Liver (tissue), 9 donors: ENCODE results near the gene SURF1. TPM values are rescaled to one million over a fixed set of nuclear protein-coding genes. Genes with fewer than 3 reads are reported as not detected.

ENCODE experiments used
- DNase-seq: peaks from one replicate; pipeline ENCODE4 v3.0.0-alpha.2; 2017; ENCODE audit warnings: low spot score
- H3K27ac ChIP-seq, 2 donors: one replicate each; pipeline ENCODE4 v1.7.0; 2013; ENCODE audit warnings: inconsistent platforms in 2 of 2, low read length in 2 of 2, control low read depth in 1 of 2, low read depth in 1 of 2, mild to moderate bottlenecking in 1 of 2
- H3K27me3 ChIP-seq, 4 donors: one replicate each; pipeline versions ENCODE4 v1.6.1 to v1.7.0; 2013; ENCODE audit warnings: low read length in 3 of 4, inconsistent platforms in 1 of 4, mild to moderate bottlenecking in 1 of 4, moderate library complexity in 1 of 4; ENCODE audit not compliant: control insufficient read depth in 4 of 4, insufficient read depth in 4 of 4
- H3K36me3 ChIP-seq, 4 donors: one replicate each; pipeline versions ENCODE4 v1.6.1 to v1.7.0; 2013; ENCODE audit warnings: low read length in 3 of 4, mild to moderate bottlenecking in 3 of 4, low read depth in 1 of 4, moderate library complexity in 1 of 4; ENCODE audit not compliant: control insufficient read depth in 4 of 4, insufficient read depth in 3 of 4
- H3K4me1 ChIP-seq, 4 donors: one replicate each; pipeline versions ENCODE4 v1.6.1 to v1.7.0; 2013; ENCODE audit warnings: low read length in 3 of 4, mild to moderate bottlenecking in 3 of 4, moderate library complexity in 1 of 4; ENCODE audit not compliant: control insufficient read depth in 4 of 4, insufficient read depth in 4 of 4
- H3K4me3 ChIP-seq, 3 donors: one replicate each; pipeline versions ENCODE4 v1.6.1 to v1.7.0; 2013; ENCODE audit warnings: low read length in 3 of 3, control low read depth in 1 of 3, low read depth in 1 of 3, mild to moderate bottlenecking in 1 of 3
- H3K9ac ChIP-seq, 2 donors: one replicate each; pipeline ENCODE4 v1.7.0; 2013; ENCODE audit warnings: low read length in 2 of 2, mild to moderate bottlenecking in 2 of 2, moderate library complexity in 2 of 2, control low read depth in 1 of 2, low read depth in 1 of 2
- H3K9me3 ChIP-seq, 4 donors: one replicate each; pipeline versions ENCODE4 v1.6.1 to v1.7.0; 2013; ENCODE audit warnings: low read length in 3 of 4; ENCODE audit not compliant: control insufficient read depth in 4 of 4
- EGR1 ChIP-seq, 2 donors: IDR thresholded peaks; 2 replicates each; pipeline ENCODE4 v1.6.1; 2016 to 2018; ENCODE audit warnings: antibody characterized with exemption in 2 of 2, low read depth in 2 of 2
- FOXA1 ChIP-seq: IDR thresholded peaks from 2 replicates; pipeline ENCODE4 v1.6.1; 2016; ENCODE audit warnings: antibody characterized with exemption
- FOXA2 ChIP-seq: IDR thresholded peaks from 2 replicates; pipeline ENCODE4 v1.6.1; 2016; ENCODE audit warnings: antibody characterized with exemption
- HNF4A ChIP-seq, 2 donors: conservative IDR thresholded peaks; 2 replicates each; pipeline ENCODE4 v1.6.1; 2016; ENCODE audit warnings: antibody characterized with exemption in 2 of 2, mild to moderate bottlenecking in 2 of 2
- JUND ChIP-seq, 2 donors: IDR thresholded peaks; 2 replicates each; pipeline ENCODE4 v1.6.1; 2016; ENCODE audit warnings: antibody characterized with exemption in 2 of 2
- NR2F2 ChIP-seq: IDR thresholded peaks from 2 replicates; pipeline ENCODE4 v1.6.1; 2016; ENCODE audit warnings: antibody characterized with exemption
- RAD21 ChIP-seq, 2 donors: IDR thresholded peaks; 2 replicates each; pipeline ENCODE4 v1.6.1; 2016; ENCODE audit warnings: antibody characterized with exemption in 2 of 2, mild to moderate bottlenecking in 2 of 2
- RXRA ChIP-seq, 2 donors: IDR thresholded peaks; 2 replicates each; pipeline ENCODE4 v1.6.1; 2017 to 2018; ENCODE audit warnings: antibody characterized with exemption in 2 of 2, mild to moderate bottlenecking in 1 of 2
- SP1 ChIP-seq: IDR thresholded peaks from 2 replicates; pipeline ENCODE4 v1.6.1; 2018; ENCODE audit warnings: antibody characterized with exemption, mild to moderate bottlenecking
- TAF1 ChIP-seq: conservative IDR thresholded peaks from 2 replicates; pipeline ENCODE4 v1.6.1; 2016; ENCODE audit warnings: antibody characterized with exemption, mild to moderate bottlenecking
- YY1 ChIP-seq: IDR thresholded peaks from 2 replicates; pipeline ENCODE4 v1.6.1; 2016; ENCODE audit warnings: antibody characterized with exemption, mild to moderate bottlenecking
- WGBS: extraction: QIAGEN DNeasy Blood & Tissue Kit; methylation state at CpG from one replicate; pipeline ENCODE4 v1.1.7; 2013; 5-methylcytosine and 5-hydroxymethylcytosine counted together
- polyA plus RNA-seq, 2 donors: library from polyadenylated mRNA; stranded (reverse) in 1 of 2; unstranded in 1 of 2; fragments of 200-250 nt in 1 of 2; fragments of >200 nt in 1 of 2; fragmentation: Nextera tagmentation in 1 of 2; extraction: Ambion mirVana in 1 of 2; gene quantifications; one replicate each; pipeline versions ENCODE4 v1.2.1 to v1.2.3, GENCODE V29; 2013 to 2015
- total RNA-seq, 2 donors: library from RNA; depleted of rRNA; stranded (reverse); fragments of >200 nt; gene quantifications; one replicate each; pipeline ENCODE4 v1.2.3, GENCODE V29; 2014
- TF ChIP-seq, protein P1 (sequence below): fragments of 150-350 bp; IDR thresholded peaks from 2 replicates; pipeline ENCODE4 v1.5.1; 2017; ENCODE audit warnings: improper control_type of control experiment, low read depth, low read length; ENCODE audit not compliant: missing input control
- TF ChIP-seq, protein P2 (sequence below): IDR thresholded peaks from 2 replicates; pipeline ENCODE4 v1.6.1; 2016; ENCODE audit warnings: antibody characterized with exemption
- TF ChIP-seq, protein P3 (sequence below): IDR thresholded peaks from 2 replicates; pipeline ENCODE4 v1.6.1; 2016; ENCODE audit warnings: antibody characterized with exemption, mild to moderate bottlenecking
- TF ChIP-seq, protein P4 (sequence below): IDR thresholded peaks from 2 replicates; pipeline ENCODE4 v1.6.1; 2016; ENCODE audit warnings: antibody characterized with exemption
- TF ChIP-seq, protein P5 (sequence below): IDR thresholded peaks from 2 replicates; pipeline ENCODE4 v1.6.1; 2016; ENCODE audit warnings: antibody characterized with exemption
- donor health status: healthy.
- donor health status: healthy.
- donor health status: healthy.
- donor health status: healthy.
- donor health status: healthy.

SURF1 gene
- total and polyA plus RNA-seq, 4 donors, result 20.7 to 106 (median 50.5) TPM

DNA sequence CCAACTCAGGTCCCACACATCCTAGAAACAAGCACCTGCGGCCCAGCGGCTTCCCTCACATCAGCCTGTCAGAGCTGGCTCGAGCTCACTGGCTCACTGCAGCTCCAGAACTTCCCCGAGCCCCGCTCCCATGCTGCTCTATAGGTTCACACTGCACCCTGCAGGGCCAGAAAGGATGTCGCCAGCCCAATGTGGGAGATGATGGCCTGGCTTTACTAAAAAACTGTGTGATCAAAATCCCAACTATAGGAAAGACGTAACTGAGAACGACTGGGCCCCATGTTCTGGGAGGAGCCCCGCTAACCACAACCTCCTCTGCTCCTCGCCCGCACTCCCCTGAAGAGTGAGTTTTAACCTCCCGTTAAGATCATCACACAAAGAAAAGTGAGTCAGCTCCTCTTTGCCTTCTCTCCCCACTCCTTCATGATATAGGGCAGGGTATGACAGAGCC lies 15.0 kb upstream of the SURF1 start:
- Histone ChIP-seq H3K4me1 (peaks cover 28 to 75% (median 65%) of the 10 kb centered on the region in 4 donors), H3K9me3 (no peaks in the 10 kb centered on the region), H3K4me3 (no peak overlapping the region), H3K27me3 (no peaks in the 10 kb centered on the region), H3K27ac (peak overlapping the region; percentile 51 to 62), H3K36me3 (peaks cover 4 to 19% (median 11%) of the 10 kb centered on the region in 4 donors), H3K9ac (no peak overlapping the region)
- DNase-seq, result no peak
- 67% methylated on average over 12 of the region's 12 CpGs for WGBS
- no peak for TF ChIP-seq YY1
- TF ChIP-seq, protein P1, sequence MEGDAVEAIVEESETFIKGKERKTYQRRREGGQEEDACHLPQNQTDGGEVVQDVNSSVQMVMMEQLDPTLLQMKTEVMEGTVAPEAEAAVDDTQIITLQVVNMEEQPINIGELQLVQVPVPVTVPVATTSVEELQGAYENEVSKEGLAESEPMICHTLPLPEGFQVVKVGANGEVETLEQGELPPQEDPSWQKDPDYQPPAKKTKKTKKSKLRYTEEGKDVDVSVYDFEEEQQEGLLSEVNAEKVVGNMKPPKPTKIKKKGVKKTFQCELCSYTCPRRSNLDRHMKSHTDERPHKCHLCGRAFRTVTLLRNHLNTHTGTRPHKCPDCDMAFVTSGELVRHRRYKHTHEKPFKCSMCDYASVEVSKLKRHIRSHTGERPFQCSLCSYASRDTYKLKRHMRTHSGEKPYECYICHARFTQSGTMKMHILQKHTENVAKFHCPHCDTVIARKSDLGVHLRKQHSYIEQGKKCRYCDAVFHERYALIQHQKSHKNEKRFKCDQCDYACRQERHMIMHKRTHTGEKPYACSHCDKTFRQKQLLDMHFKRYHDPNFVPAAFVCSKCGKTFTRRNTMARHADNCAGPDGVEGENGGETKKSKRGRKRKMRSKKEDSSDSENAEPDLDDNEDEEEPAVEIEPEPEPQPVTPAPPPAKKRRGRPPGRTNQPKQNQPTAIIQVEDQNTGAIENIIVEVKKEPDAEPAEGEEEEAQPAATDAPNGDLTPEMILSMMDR, result no peak
- no peak for TF ChIP-seq RXRA (IDR thresholded peaks at IDR 0.05)
- TF ChIP-seq, protein P2, sequence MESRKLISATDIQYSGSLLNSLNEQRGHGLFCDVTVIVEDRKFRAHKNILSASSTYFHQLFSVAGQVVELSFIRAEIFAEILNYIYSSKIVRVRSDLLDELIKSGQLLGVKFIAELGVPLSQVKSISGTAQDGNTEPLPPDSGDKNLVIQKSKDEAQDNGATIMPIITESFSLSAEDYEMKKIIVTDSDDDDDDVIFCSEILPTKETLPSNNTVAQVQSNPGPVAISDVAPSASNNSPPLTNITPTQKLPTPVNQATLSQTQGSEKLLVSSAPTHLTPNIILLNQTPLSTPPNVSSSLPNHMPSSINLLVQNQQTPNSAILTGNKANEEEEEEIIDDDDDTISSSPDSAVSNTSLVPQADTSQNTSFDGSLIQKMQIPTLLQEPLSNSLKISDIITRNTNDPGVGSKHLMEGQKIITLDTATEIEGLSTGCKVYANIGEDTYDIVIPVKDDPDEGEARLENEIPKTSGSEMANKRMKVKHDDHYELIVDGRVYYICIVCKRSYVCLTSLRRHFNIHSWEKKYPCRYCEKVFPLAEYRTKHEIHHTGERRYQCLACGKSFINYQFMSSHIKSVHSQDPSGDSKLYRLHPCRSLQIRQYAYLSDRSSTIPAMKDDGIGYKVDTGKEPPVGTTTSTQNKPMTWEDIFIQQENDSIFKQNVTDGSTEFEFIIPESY, result no peak
- TF ChIP-seq, protein P3, sequence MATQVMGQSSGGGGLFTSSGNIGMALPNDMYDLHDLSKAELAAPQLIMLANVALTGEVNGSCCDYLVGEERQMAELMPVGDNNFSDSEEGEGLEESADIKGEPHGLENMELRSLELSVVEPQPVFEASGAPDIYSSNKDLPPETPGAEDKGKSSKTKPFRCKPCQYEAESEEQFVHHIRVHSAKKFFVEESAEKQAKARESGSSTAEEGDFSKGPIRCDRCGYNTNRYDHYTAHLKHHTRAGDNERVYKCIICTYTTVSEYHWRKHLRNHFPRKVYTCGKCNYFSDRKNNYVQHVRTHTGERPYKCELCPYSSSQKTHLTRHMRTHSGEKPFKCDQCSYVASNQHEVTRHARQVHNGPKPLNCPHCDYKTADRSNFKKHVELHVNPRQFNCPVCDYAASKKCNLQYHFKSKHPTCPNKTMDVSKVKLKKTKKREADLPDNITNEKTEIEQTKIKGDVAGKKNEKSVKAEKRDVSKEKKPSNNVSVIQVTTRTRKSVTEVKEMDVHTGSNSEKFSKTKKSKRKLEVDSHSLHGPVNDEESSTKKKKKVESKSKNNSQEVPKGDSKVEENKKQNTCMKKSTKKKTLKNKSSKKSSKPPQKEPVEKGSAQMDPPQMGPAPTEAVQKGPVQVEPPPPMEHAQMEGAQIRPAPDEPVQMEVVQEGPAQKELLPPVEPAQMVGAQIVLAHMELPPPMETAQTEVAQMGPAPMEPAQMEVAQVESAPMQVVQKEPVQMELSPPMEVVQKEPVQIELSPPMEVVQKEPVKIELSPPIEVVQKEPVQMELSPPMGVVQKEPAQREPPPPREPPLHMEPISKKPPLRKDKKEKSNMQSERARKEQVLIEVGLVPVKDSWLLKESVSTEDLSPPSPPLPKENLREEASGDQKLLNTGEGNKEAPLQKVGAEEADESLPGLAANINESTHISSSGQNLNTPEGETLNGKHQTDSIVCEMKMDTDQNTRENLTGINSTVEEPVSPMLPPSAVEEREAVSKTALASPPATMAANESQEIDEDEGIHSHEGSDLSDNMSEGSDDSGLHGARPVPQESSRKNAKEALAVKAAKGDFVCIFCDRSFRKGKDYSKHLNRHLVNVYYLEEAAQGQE, result no peak
- TF ChIP-seq FOXA1, result no peak
- no peak for TF ChIP-seq NR2F2
- TF ChIP-seq TAF1, result no peak
- TF ChIP-seq JUND (IDR thresholded peaks at IDR 0.05), result no peak
- TF ChIP-seq, protein P4, sequence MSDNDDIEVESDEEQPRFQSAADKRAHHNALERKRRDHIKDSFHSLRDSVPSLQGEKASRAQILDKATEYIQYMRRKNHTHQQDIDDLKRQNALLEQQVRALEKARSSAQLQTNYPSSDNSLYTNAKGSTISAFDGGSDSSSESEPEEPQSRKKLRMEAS, result no peak
- no peak for TF ChIP-seq HNF4A (conservative IDR thresholded peaks at IDR 0.05)
- no peak for TF ChIP-seq EGR1 (IDR thresholded peaks at IDR 0.05; ENCODE audit: low read depth in 2 of 2)

DNA sequence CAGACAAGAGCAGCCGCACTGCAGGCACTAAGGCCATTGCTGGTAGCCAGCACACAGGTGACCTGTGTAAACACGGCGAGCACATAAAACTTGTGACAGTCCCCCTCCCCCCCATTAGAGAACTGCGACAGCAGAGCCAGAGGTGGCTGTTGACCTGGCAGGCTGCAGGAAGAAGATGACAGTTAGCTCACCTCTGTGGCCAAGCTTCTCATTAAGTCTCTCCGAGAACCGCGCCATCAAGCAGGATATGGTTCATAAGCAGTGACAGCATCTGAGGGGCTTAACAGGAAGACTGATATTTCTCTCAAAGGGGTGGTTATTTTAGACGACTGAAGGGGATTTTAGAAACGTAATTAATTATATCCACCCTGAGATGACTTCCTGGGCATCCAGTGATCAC lies 14.4 kb upstream of the SURF1 start:
- Histone ChIP-seq H3K4me1 (peaks cover 28 to 75% (median 65%) of the 10 kb centered on the region in 4 donors), H3K9ac (no peak overlapping the region), H3K36me3 (peaks cover 4 to 25% (median 17%) of the 10 kb centered on the region in 4 donors), H3K4me3 (no peak overlapping the region), H3K9me3 (no peaks in the 10 kb centered on the region), H3K27ac (peak overlapping the region; percentile 51 to 62), H3K27me3 (no peaks in the 10 kb centered on the region)
- WGBS, result 28% methylated on average over 9 of the region's 9 CpGs
- peak; percentile 57 for DNase-seq
- TF ChIP-seq EGR1 (IDR thresholded peaks at IDR 0.05; ENCODE audit: low read depth in 2 of 2) (peak in 1 of 2 donors; percentile 21), HNF4A (conservative IDR thresholded peaks at IDR 0.05) (peak in 1 of 2 donors; percentile 22), YY1 (peak; percentile 61), FOXA1 (peak; percentile 93), RAD21 (IDR thresholded peaks at IDR 0.05) (no peak), NR2F2 (no peak), FOXA2 (peak; percentile 93), SP1 (peak; percentile 48)
- TF ChIP-seq, protein P1, result no peak
- TF ChIP-seq, protein P5, sequence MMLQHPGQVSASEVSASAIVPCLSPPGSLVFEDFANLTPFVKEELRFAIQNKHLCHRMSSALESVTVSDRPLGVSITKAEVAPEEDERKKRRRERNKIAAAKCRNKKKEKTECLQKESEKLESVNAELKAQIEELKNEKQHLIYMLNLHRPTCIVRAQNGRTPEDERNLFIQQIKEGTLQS, result no peak
- TF ChIP-seq, protein P3, result peak; percentile 43
